Endothelial cell of umbilical vein (primary cell): ENCODE data around the gene DYNLT3.

Experiments used
- CTCF ChIP-seq, 2 donors: IDR thresholded peaks; 1 replicate in 1 of 2; 2 replicates in 1 of 2; pipeline ENCODE4 v1.5.1; 2011; ENCODE audit warnings: low read length in 2 of 2, mild to moderate bottlenecking in 2 of 2, moderate library complexity in 2 of 2, control low read depth in 1 of 2, inconsistent platforms in 1 of 2, low read depth in 1 of 2; ENCODE audit not compliant: insufficient read depth in 1 of 2; ENCODE audit errors: extremely low read depth in 1 of 2
- EZH2 ChIP-seq: IDR thresholded peaks from 2 replicates; pipeline ENCODE4 v1.6.1; 2012; ENCODE audit warnings: borderline replicate concordance, low read depth, mild to moderate bottlenecking, moderate library complexity, low read length, inconsistent platforms; ENCODE audit not compliant: severe bottlenecking
- GATA2 ChIP-seq: IDR thresholded peaks from 2 replicates; pipeline ENCODE4 v1.7.0; 2011; ENCODE audit warnings: low read depth, mild to moderate bottlenecking, moderate library complexity, mixed read lengths, low read length; ENCODE audit not compliant: insufficient read length, insufficient read depth
- JUN ChIP-seq: IDR thresholded peaks from 2 replicates; pipeline ENCODE4 v1.6.1; 2011; ENCODE audit warnings: borderline replicate concordance, low read depth; ENCODE audit not compliant: insufficient read length, insufficient read depth
- MAX ChIP-seq: IDR thresholded peaks from 2 replicates; pipeline ENCODE4 v1.6.1; 2011; ENCODE audit not compliant: insufficient read depth, insufficient read length
- MYC ChIP-seq: IDR thresholded peaks from one replicate; pipeline ENCODE4 v1.6.1; 2011; ENCODE audit warnings: mild to moderate bottlenecking, low read depth, low read length
- POLR2A ChIP-seq: IDR thresholded peaks from 2 replicates; pipeline ENCODE4 v1.6.1; 2012; ENCODE audit warnings: low read depth, mild to moderate bottlenecking, control low read depth, low read length
- POLR2AphosphoS5 ChIP-seq: IDR thresholded peaks from 2 replicates; pipeline ENCODE4 v1.6.1; 2012; ENCODE audit warnings: low read depth, mild to moderate bottlenecking, control low read depth, low read length, moderate library complexity; ENCODE audit not compliant: insufficient read depth

- no peak for TF ChIP-seq MAX
- no peak for TF ChIP-seq CTCF (IDR thresholded peaks at IDR 0.05; ENCODE audit: extremely low read depth in 1 of 2, insufficient read depth in 1 of 2, low read depth in 1 of 2, low read length in 2 of 2)
- TF ChIP-seq POLR2AphosphoS5 = no peak
- TF ChIP-seq POLR2A = no peak
- no peak for TF ChIP-seq MYC
- no peak for TF ChIP-seq EZH2
- TF ChIP-seq GATA2 = no peak
- TF ChIP-seq JUN = no peak
These were observed 45.3 kb downstream of the DYNLT3 start for GRCh38 chrX:37802028-37802427.
